ENCODE results near the gene EDC4. TPM values are rescaled to one million over a fixed set of nuclear protein-coding genes. Genes with fewer than 3 reads are reported as not detected.
A peak's percentile ranks its signal among the peaks of the same experiment; 100 is the strongest.

Gene EDC4
- total and polyA plus RNA-seq, 4 donors: 40.8 to 97.9 (median 69.4) TPM

GRCh38 chr16:67847064-67847861 is 25.6 kb upstream of the EDC4 start, which contains the start of gene CENPT:
Gene CENPT (minus strand): TSS chr16:67847693. CDS start chr16:67833859, 13,834 bp downstream.
- Histone ChIP-seq H3K9me3 (ENCODE audit: control insufficient read depth, insufficient read depth, low read length) (no peaks in the 10 kb centered on the region), H3K4me3 (ENCODE audit: low read depth, low read length) (peak within 1 kb of the TSS; percentile 74), H3K27ac (ENCODE audit: low read depth, low read length) (peak within 1 kb of the TSS; percentile 95), H3K27me3 (ENCODE audit: control insufficient read depth, insufficient read depth, low read length) (no peaks in the 10 kb centered on the region), H3K4me1 (ENCODE audit: control insufficient read depth, insufficient read depth, low read length) (peaks cover 47% of the 10 kb centered on the region), H3K36me3 (ENCODE audit: control insufficient read depth, insufficient read depth, low read length) (peaks cover 13% of the 10 kb centered on the region)
- under 1% methylated on average over 47 of the region's 62 CpGs for WGBS (ENCODE audit: insufficient coverage)
- DNase-seq (ENCODE audit: low read depth in 4 of 6, low spot score in 6 of 6): peak in 2 of 6 donors; percentile 3 to 31

DNA sequence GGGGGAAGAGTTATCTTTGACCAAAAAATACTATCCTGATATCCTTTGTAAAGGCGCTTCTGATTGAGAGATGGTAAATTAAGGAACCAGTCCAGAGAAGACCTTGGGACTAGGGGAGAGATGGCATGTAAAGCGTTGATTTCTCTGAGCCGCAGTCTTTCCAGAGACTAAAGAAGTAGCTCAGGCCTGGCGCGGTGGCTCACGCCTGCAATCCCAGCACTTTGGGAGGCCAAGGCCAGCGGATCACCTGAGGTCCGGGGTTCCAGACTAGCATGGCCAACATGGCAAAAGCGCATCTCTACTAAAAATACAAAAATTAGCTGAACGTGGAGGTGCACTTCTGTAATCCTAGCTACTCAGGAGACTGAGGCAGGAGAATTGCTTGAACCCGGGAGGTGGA is 24.7 kb upstream of the EDC4 start:
- Histone ChIP-seq H3K27ac (ENCODE audit: low read depth, low read length) (no peak overlapping the region), H3K9me3 (ENCODE audit: control insufficient read depth, insufficient read depth, low read length) (no peaks in the 10 kb centered on the region)
- 95% methylated on average over 5 of the region's 11 CpGs for WGBS (ENCODE audit: insufficient coverage)

DNA sequence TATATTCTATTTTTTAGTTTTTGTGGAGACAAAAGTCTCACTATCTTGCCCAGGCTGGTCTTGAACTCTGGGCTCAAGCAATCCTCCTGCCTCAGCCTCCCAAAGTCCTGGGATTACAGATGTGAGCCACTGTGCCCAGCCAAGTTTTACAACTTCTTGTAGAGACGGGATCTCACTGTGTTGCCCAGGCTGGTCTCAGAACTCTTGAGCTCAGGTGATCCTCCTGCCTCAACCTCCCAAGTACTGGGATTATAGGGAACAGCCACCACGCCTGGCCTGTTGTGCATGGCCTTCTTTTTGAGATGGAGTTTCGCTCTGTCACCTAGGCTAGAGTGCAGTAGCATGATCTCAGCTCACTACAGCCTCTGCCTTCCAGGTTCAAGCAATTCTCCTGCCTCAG is 19.2 kb upstream of the EDC4 start:
- WGBS (ENCODE audit: insufficient coverage): 100% methylated on average over 3 of the region's 3 CpGs
- Histone ChIP-seq H3K27me3 (ENCODE audit: control insufficient read depth, insufficient read depth, low read length) (no peaks in the 10 kb centered on the region), H3K4me3 (ENCODE audit: low read depth, low read length) (no peak overlapping the region), H3K4me1 (ENCODE audit: control insufficient read depth, insufficient read depth, low read length) (peaks cover 13% of the 10 kb centered on the region), H3K36me3 (ENCODE audit: control insufficient read depth, insufficient read depth, low read length) (peaks cover 24% of the 10 kb centered on the region), H3K9me3 (ENCODE audit: control insufficient read depth, insufficient read depth, low read length) (no peaks in the 10 kb centered on the region), H3K27ac (ENCODE audit: low read depth, low read length) (no peak overlapping the region)
- DNase-seq (ENCODE audit: low read depth in 4 of 6, low spot score in 6 of 6): no peak

More for the DNA sequence above, 24.7 kb upstream of the EDC4 start:
- peaks cover 42% of the 10 kb centered on the region for H3K4me1 ChIP-seq (ENCODE audit: control insufficient read depth, insufficient read depth, low read length)
- peaks cover 13% of the 10 kb centered on the region for H3K36me3 ChIP-seq (ENCODE audit: control insufficient read depth, insufficient read depth, low read length)
- H3K27me3 ChIP-seq (ENCODE audit: control insufficient read depth, insufficient read depth, low read length): no peaks in the 10 kb centered on the region
- H3K4me3 ChIP-seq (ENCODE audit: low read depth, low read length): peak overlapping the region; percentile 74
- no peak for DNase-seq (ENCODE audit: low read depth in 4 of 6, low spot score in 6 of 6)

DNA sequence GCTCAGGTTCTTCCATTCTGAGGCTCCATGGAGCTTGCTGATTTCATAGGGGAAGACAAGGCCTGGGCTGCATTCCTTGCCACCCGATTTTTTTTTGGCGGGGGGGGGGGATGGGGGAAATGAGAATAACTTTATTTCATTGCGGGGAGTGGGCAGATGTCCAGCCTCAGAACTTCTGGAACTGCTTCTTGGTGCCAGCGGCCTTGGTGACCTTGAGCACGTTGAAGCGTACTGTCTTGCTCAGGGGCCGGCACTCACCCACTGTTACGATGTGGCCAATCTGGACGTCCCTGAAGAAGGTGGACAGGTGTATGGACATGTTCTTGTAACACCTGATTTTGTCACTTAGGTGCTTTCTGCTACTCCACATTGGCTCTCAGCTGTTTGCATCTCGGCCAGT is 17.1 kb upstream of the EDC4 start:
- peaks cover 17% of the 10 kb centered on the region for H3K36me3 ChIP-seq (ENCODE audit: control insufficient read depth, insufficient read depth, low read length)
- no peak overlapping the region for H3K4me3 ChIP-seq (ENCODE audit: low read depth, low read length)
- WGBS (ENCODE audit: insufficient coverage): 90% methylated on average over 6 of the region's 10 CpGs
- H3K9me3 ChIP-seq (ENCODE audit: control insufficient read depth, insufficient read depth, low read length): no peaks in the 10 kb centered on the region
- no peak for DNase-seq (ENCODE audit: low read depth in 4 of 6, low spot score in 6 of 6)
- H3K27me3 ChIP-seq (ENCODE audit: control insufficient read depth, insufficient read depth, low read length): no peaks in the 10 kb centered on the region
- H3K4me1 ChIP-seq (ENCODE audit: control insufficient read depth, insufficient read depth, low read length): peaks cover 13% of the 10 kb centered on the region
- H3K27ac ChIP-seq (ENCODE audit: low read depth, low read length): no peak overlapping the region

DNA sequence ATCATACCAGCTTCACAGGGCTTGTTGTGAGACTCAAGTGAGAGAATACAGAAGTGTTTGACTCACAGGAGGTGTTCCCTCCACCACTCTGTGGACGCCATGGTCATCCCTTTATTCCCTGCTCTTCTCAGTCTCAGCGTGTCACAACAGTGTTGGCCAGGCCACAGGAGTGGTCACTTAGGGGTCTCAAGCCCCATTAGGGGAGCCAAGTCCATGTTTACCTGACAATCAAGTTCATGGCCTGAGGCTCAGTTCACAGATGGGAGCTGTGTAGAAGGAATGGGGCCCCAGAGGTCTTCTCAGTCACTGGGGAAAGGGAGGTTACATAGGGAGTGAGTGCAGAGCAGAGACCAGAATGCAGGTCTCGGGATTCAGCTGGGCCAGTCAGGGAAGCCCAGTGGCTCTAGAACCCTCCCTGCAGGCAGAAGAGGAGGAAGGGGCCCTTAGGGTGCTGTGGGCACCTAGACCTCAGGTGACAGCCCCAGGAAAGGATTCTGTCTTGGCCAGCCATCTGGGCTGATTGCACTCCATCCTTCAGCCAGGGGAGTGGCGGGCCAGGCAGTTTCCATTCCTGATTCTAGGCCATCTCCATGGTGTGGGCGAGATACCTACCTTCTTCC is 15.8 kb upstream of the EDC4 start:
- H3K4me1 ChIP-seq (ENCODE audit: control insufficient read depth, insufficient read depth, low read length): peaks cover 13% of the 10 kb centered on the region
- no peak for DNase-seq (ENCODE audit: low read depth in 4 of 6, low spot score in 6 of 6)
- peaks cover 20% of the 10 kb centered on the region for H3K36me3 ChIP-seq (ENCODE audit: control insufficient read depth, insufficient read depth, low read length)
- 87% methylated on average over 5 of the region's 5 CpGs for WGBS (ENCODE audit: insufficient coverage)
- H3K9me3 ChIP-seq (ENCODE audit: control insufficient read depth, insufficient read depth, low read length): no peaks in the 10 kb centered on the region
- no peak overlapping the region for H3K27ac ChIP-seq (ENCODE audit: low read depth, low read length)
- no peaks in the 10 kb centered on the region for H3K27me3 ChIP-seq (ENCODE audit: control insufficient read depth, insufficient read depth, low read length)
- no peak overlapping the region for H3K4me3 ChIP-seq (ENCODE audit: low read depth, low read length)

- H3K27ac ChIP-seq (ENCODE audit: low read depth, low read length): no peak overlapping the region
- no peaks in the 10 kb centered on the region for H3K27me3 ChIP-seq (ENCODE audit: control insufficient read depth, insufficient read depth, low read length)
- H3K9me3 ChIP-seq (ENCODE audit: control insufficient read depth, insufficient read depth, low read length): no peaks in the 10 kb centered on the region
- no CpG with 5 or more reads among the region's 3 CpGs for whole genome bisulfite sequencing (ENCODE audit: insufficient coverage)
- peak in 1 of 6 donors; percentile 21 for DNase-seq (ENCODE audit: low read depth in 4 of 6, low spot score in 6 of 6)
- H3K4me3 ChIP-seq (ENCODE audit: low read depth, low read length): no peak overlapping the region
- H3K4me1 ChIP-seq (ENCODE audit: control insufficient read depth, insufficient read depth, low read length): peaks cover 13% of the 10 kb centered on the region
- peaks cover 21% of the 10 kb centered on the region for H3K36me3 ChIP-seq (ENCODE audit: control insufficient read depth, insufficient read depth, low read length)
These were observed 15.2 kb upstream of the EDC4 start for GRCh38 chr16:67857547-67858233.

DNA sequence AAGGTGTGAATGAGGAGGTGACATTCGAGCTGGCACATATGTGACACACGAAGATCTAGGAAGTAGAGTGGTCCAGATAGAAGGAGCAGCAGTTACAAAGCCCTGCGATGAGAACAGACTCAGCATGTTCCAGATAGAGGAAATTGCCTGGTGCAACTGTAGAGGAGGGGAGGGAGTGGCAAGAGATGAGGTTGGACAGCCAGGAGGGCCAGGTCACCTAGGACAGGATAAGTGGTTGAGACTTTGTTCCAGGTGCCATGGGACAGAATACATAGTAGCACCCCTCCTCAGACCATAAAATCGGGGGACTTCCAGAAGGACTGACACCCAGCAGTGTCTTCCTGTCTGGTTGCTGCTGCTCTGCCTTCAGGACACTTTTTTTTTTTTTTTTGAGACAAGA is 14.4 kb upstream of the EDC4 start:
- Histone ChIP-seq H3K4me1 (ENCODE audit: control insufficient read depth, insufficient read depth, low read length) (peaks cover 16% of the 10 kb centered on the region), H3K27me3 (ENCODE audit: control insufficient read depth, insufficient read depth, low read length) (no peaks in the 10 kb centered on the region), H3K27ac (ENCODE audit: low read depth, low read length) (no peak overlapping the region), H3K9me3 (ENCODE audit: control insufficient read depth, insufficient read depth, low read length) (no peaks in the 10 kb centered on the region), H3K4me3 (ENCODE audit: low read depth, low read length) (no peak overlapping the region), H3K36me3 (ENCODE audit: control insufficient read depth, insufficient read depth, low read length) (peaks cover 21% of the 10 kb centered on the region)
- no peak for DNase-seq (ENCODE audit: low read depth in 4 of 6, low spot score in 6 of 6)
- WGBS (ENCODE audit: insufficient coverage): 98% methylated on average over 4 of the region's 4 CpGs

- Histone ChIP-seq H3K27ac (ENCODE audit: low read depth, low read length) (no peak overlapping the region), H3K9me3 (ENCODE audit: control insufficient read depth, insufficient read depth, low read length) (no peaks in the 10 kb centered on the region), H3K27me3 (ENCODE audit: control insufficient read depth, insufficient read depth, low read length) (no peaks in the 10 kb centered on the region), H3K4me3 (ENCODE audit: low read depth, low read length) (no peak overlapping the region), H3K4me1 (ENCODE audit: control insufficient read depth, insufficient read depth, low read length) (peaks cover 18% of the 10 kb centered on the region), H3K36me3 (ENCODE audit: control insufficient read depth, insufficient read depth, low read length) (peaks cover 17% of the 10 kb centered on the region)
- 90% methylated on average over 7 of the region's 8 CpGs for WGBS (ENCODE audit: insufficient coverage)
- DNase-seq (ENCODE audit: low read depth in 4 of 6, low spot score in 6 of 6): no peak
These were observed 12.1 kb upstream of the EDC4 start for GRCh38 chr16:67860589-67861398.

DNA sequence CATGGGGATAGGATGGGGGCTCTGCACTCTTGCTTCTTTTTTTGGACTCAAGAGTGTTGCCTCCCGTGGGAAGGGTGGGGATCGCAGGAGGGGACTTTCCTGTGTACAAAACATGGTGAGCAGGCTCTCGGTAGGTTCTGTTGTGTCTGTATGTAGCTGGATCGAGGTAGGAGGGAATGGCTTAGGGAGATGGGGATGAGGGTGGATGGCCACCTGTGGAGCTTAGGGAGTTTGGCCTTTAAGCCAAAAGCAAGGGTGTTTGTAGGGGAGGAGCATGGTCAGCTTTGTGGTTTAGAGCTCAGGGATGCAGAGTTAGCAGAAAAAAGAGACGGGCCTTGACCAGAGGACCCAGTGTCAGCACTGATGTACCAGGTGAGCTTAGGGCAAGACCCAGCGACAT is 11.0 kb upstream of the EDC4 start:
- peaks cover 15% of the 10 kb centered on the region for H3K4me1 ChIP-seq (ENCODE audit: control insufficient read depth, insufficient read depth, low read length)
- H3K4me3 ChIP-seq (ENCODE audit: low read depth, low read length): no peak overlapping the region
- WGBS (ENCODE audit: insufficient coverage): 95% methylated on average over 5 of the region's 6 CpGs

More for the DNA sequence above, 11.0 kb upstream of the EDC4 start:
- no peak overlapping the region for H3K27ac ChIP-seq (ENCODE audit: low read depth, low read length)
- H3K36me3 ChIP-seq (ENCODE audit: control insufficient read depth, insufficient read depth, low read length): peaks cover 26% of the 10 kb centered on the region
- H3K27me3 ChIP-seq (ENCODE audit: control insufficient read depth, insufficient read depth, low read length): no peaks in the 10 kb centered on the region
- no peaks in the 10 kb centered on the region for H3K9me3 ChIP-seq (ENCODE audit: control insufficient read depth, insufficient read depth, low read length)
- no peak for DNase-seq (ENCODE audit: low read depth in 4 of 6, low spot score in 6 of 6)

All from spinal cord (tissue), 10 donors.